Stomach (tissue), 9 donors: ENCODE results near the gene PARP8. TPM values are rescaled to one million over a fixed set of nuclear protein-coding genes. Genes with fewer than 3 reads are reported as not detected.

Experiments
- DNase-seq, 2 donors: peaks; one replicate each; pipeline versions ENCODE4 v3.0.0 to v3.0.0-alpha.2; 2013 to 2019
- H3K27ac ChIP-seq, 5 donors: fragments of 200-600 bp in 4 of 5; sonication (generic) in 4 of 5; one replicate each; pipeline ENCODE4 v1.5.1; 2013 to 2019; ENCODE audit warnings: mild to moderate bottlenecking in 1 of 5, moderate library complexity in 1 of 5
- H3K27me3 ChIP-seq, 3 donors: fragments of 200-600 bp; sonication (generic); one replicate each; pipeline ENCODE4 v1.5.1; 2017 to 2019; ENCODE audit warnings: mixed run types in 1 of 3
- H3K36me3 ChIP-seq, 4 donors: fragments of 200-600 bp; sonication (generic); 1 replicate in 3 of 4; 2 replicates in 1 of 4; pipeline ENCODE4 v1.5.1; 2016 to 2019
- H3K4me1 ChIP-seq, 4 donors: fragments of 200-600 bp; sonication (generic); one replicate each; pipeline ENCODE4 v1.5.1; 2016 to 2019
- H3K4me3 ChIP-seq, 4 donors: fragments of 200-600 bp; sonication (generic) in 3 of 4; one replicate each; pipeline ENCODE4 v1.5.1; 2016 to 2019; ENCODE audit warnings: mild to moderate bottlenecking in 1 of 4
- H3K9me3 ChIP-seq, 4 donors: fragments of 200-600 bp; sonication (generic); one replicate each; pipeline ENCODE4 v1.5.1; 2016 to 2019
- CTCF ChIP-seq, 7 experiments: fragments of 450-650 bp in 4 of 7; fragments of 200-600 bp in 3 of 7; sonication (generic) in 3 of 7; IDR thresholded peaks; one replicate each; pipeline ENCODE4 v1.5.1; 2016 to 2019; ENCODE audit warnings: antibody characterized with exemption in 7 of 7, control low read depth in 2 of 7, mild to moderate bottlenecking in 1 of 7
- EP300 ChIP-seq: sonication (generic); formaldehyde crosslinking; IDR thresholded peaks from one replicate; pipeline ENCODE4 v1.6.1; 2017; ENCODE audit warnings: antibody characterized with exemption
- POLR2A ChIP-seq, 4 donors: fragments of 450-650 bp; IDR thresholded peaks; one replicate each; pipeline ENCODE4 v1.6.1; 2016; ENCODE audit warnings: antibody characterized with exemption in 4 of 4, control low read depth in 2 of 4, mild to moderate bottlenecking in 1 of 4, moderate library complexity in 1 of 4
- POLR2AphosphoS5 ChIP-seq, 3 donors: sonication (generic); formaldehyde crosslinking; IDR thresholded peaks; one replicate each; pipeline ENCODE4 v1.6.1; 2016; ENCODE audit warnings: antibody characterized with exemption in 3 of 3
- WGBS, 5 donors: extraction: QIAGEN DNeasy Blood & Tissue Kit in 3 of 5; methylation state at CpG; one replicate each; pipeline versions ENCODE4 v1.1.5 to v1.1.7; 2013 to 2018; 5-methylcytosine and 5-hydroxymethylcytosine counted together
- intact Hi-C: fragments of 100-400 bp; cut with DNase I; formaldehyde crosslinking; loops from one replicate; pipeline ENCODE4 v1.15.1; 2023; ENCODE audit warnings: low total_unique reads
- polyA plus RNA-seq, 3 donors: library from polyadenylated mRNA; stranded (reverse); fragments of 200-250 nt; gene quantifications; one replicate each; pipeline ENCODE4 v1.2.3, GENCODE V29; 2013
- total RNA-seq, 5 donors: library from RNA; depleted of rRNA; stranded (reverse); fragments of >200 nt; gene quantifications; one replicate each; pipeline versions ENCODE4 v1.1.0 to v1.2.3, GENCODE V29; 2014 to 2016
- donor health status: healthy with polysubstance abuse.
- donor health status: Bipolar disorder and iron deficiency.
- donor health status: healthy.

PARP8 gene
- total and polyA plus RNA-seq, 8 donors, result 6.7 to 54.2 (median 22.4) TPM

GRCh38 chr5:50733741-50734140 lies 67.3 kb downstream of the PARP8 start:
- Histone ChIP-seq H3K36me3 (no peaks in the 10 kb centered on the region), H3K4me1 (peaks cover 0 to 38% (median 19%) of the 10 kb centered on the region in 4 donors), H3K27me3 (no peaks in the 10 kb centered on the region), H3K9me3 (no peaks in the 10 kb centered on the region), H3K4me3 (no peak overlapping the region), H3K27ac (no peak overlapping the region)
- WGBS, 5 donors, result 79 to 97% (median 90%) methylated on average over 3 of the region's 3 CpGs
- intact Hi-C loops, result no loop called here
- DNase-seq, result no peak
- TF ChIP-seq POLR2A (IDR thresholded peaks at IDR 0.05) (no peak), EP300 (no peak), POLR2AphosphoS5 (IDR thresholded peaks at IDR 0.05) (no peak), CTCF (IDR thresholded peaks at IDR 0.05) (no peak)

DNA sequence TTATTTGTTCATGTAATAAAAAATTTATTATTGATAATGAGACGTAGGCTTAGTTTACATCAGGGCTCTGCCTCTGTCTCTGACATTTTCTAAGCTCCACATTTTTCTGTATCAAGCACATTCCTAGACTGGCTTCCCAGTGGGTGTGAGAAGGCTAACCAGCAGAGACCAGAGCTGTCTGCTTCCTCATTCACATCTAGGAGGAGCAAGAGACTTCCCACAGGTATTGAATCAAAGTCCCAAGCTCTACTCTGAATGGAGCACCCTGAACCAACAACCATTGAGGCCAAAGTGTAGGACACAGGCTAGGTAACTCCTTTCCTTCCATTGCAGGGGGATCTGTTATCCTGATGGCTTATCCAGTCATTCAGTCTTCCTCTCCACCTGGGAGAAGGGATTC lies 72.4 kb downstream of the PARP8 start:
- no peak for DNase-seq
- no peaks in the 10 kb centered on the region for H3K27me3 ChIP-seq
- WGBS, 5 donors, result 44 to 72% (median 65%) methylated on average over 1 of the region's 1 CpG
- no peak overlapping the region for H3K4me3 ChIP-seq
- peaks cover 0 to 34% (median 20%) of the 10 kb centered on the region in 4 donors for H3K4me1 ChIP-seq
- intact Hi-C loops, result no loop called here
- TF ChIP-seq EP300, result no peak
- TF ChIP-seq POLR2AphosphoS5 (IDR thresholded peaks at IDR 0.05), result no peak
- TF ChIP-seq POLR2A (IDR thresholded peaks at IDR 0.05), result no peak
- TF ChIP-seq CTCF (IDR thresholded peaks at IDR 0.05), result no peak
- no peaks in the 10 kb centered on the region for H3K9me3 ChIP-seq
- no peak overlapping the region for H3K27ac ChIP-seq
- no peaks in the 10 kb centered on the region for H3K36me3 ChIP-seq

- Histone ChIP-seq H3K27me3 (no peaks in the 10 kb centered on the region), H3K27ac (no peak overlapping the region), H3K9me3 (no peaks in the 10 kb centered on the region), H3K4me1 (peaks cover 6 to 44% (median 24%) of the 10 kb centered on the region in 4 donors), H3K4me3 (no peak overlapping the region), H3K36me3 (no peaks in the 10 kb centered on the region)
- 88 to 97% (median 94%) methylated on average over 4 of the region's 4 CpGs for WGBS, 5 donors
- DNase-seq, result no peak
- TF ChIP-seq POLR2A (IDR thresholded peaks at IDR 0.05), result no peak
- TF ChIP-seq EP300, result no peak
- no peak for TF ChIP-seq POLR2AphosphoS5 (IDR thresholded peaks at IDR 0.05)
- TF ChIP-seq CTCF (IDR thresholded peaks at IDR 0.05), result no peak
- intact Hi-C loops, result no loop called here
Observed at GRCh38 chr5:50740832-50741231, 74.4 kb downstream of the PARP8 start.

GRCh38 chr5:50744776-50745175 lies 78.3 kb downstream of the PARP8 start:
- Histone ChIP-seq H3K36me3 (no peaks in the 10 kb centered on the region), H3K4me1 (peaks cover 6 to 62% (median 31%) of the 10 kb centered on the region in 4 donors), H3K27me3 (no peaks in the 10 kb centered on the region), H3K27ac (peak overlapping the region in 4 of 5 donors; percentile 26 to 72 (median 60)), H3K9me3 (no peaks in the 10 kb centered on the region), H3K4me3 (peak overlapping the region; percentile 20 to 27 (median 24))
- peak in 1 of 2 donors; percentile 26 for DNase-seq
- TF ChIP-seq POLR2AphosphoS5 (IDR thresholded peaks at IDR 0.05) (no peak), POLR2A (IDR thresholded peaks at IDR 0.05) (no peak), EP300 (no peak), CTCF (IDR thresholded peaks at IDR 0.05) (no peak)
- intact Hi-C loops, result no loop called here
- 2 to 14% (median 8%) methylated on average over 2 of the region's 2 CpGs for WGBS, 5 donors
